NCI-H82 treated with DMSO at 0.1 percent for 48 hours (cell line): ENCODE results near the gene AREL1.

ENCODE experiments used
- DNase-seq: peaks from one replicate; lab custom pipeline; 2025; ENCODE audit not compliant: unreplicated experiment; lab: John Stamatoyannopoulos, UW

The AREL1 gene

GRCh38 chr14:74702293-74702692 lies 10.6 kb downstream of the AREL1 start:
- DNase-seq = no peak

DNA sequence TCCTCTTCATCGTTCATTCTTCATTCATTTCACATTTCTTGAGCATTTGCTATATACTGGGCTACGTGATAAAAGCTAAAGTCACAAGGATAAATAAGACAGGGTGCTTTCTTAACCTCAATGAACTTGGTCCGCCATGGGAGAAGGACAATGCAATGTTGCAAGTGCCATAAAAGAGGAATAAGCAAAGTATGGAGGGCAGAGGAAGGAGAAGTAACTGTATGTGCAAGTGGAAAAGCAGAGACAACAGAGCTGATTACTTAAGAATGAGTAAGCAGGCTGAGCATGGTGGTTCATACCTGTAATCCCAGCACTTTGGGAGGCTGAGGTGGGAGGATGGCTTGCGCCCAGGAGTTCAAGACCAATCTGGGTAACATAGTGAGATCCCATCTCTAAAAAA lies 14.4 kb downstream of the AREL1 start:
- no peak for DNase-seq

DNA sequence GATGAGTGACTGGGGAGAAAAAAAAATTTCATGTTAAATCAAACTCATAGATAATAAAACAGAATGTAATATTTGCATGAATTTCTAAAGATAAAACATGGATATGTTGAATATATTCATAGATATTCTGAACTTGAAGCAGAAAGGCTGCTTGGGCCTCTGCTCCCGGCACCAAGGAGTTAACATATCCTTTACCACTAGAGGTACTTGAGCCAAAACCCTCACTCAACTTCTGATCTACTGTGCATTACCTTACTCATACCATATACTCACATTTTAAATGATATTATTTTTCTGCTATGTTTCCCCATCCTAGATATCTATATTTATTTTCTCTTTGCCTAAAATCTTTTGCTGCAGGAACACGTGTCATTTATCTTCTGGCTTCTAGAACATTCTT lies 14.9 kb downstream of the AREL1 start:
- DNase-seq = no peak

DNA sequence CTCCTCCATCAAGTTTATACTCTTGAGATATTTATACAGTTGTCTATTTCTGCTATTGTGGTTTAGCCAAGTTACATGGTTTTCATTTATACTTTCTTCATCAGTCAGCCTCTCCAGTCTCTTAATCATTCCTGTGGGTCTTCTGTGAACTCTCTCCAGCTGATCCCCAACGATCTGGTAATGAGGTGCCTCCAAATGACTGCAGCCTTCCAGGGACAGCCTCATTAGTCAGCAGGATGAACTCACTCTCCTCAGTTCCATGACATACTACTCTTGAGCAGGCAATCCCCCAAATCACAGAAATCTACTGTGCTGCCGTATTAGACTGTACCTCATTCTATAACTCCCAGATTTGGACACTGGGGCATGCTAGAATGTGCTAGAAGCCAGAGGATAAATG lies 15.3 kb downstream of the AREL1 start:
- DNase-seq = no peak

DNA sequence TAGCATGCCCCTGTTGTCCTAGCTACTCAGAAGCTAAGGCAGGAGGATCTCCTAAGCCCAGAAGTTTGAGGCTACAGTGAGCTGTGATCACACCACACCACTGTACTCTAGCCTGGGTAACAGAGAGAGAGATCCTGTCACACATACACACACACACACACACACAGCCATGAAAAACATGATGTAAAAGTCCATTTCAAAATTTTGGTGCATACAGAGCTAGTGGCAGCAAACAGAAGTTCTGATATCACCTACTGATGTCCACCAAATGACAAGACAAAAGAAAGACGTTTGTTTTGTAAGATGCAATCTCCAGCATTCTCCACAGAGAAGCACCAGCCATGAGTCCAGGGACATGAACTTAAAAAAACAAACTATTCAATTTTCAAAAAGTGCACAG lies 15.9 kb downstream of the AREL1 start:
- DNase-seq = no peak

DNA sequence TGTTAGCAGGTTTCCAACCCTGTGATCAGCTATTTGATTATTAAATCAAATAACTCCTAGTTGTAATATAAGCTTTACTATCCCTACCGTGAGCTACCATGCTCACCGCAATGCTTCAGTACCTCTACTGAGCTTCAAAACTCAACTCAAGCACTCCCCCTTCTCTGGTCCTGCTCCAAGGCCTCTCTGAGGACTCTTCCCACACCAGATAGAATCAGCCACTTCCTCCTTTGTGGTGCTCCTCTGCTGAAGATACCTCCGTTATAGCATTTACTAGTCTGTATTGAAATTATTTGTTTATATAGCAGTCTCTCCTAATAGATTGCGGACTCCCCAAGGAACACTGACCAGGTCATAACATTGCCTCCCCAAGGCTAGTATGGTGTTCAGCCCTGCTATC lies 17.5 kb downstream of the AREL1 start:
- no peak for DNase-seq

- DNase-seq = no peak
These were observed 19.7 kb downstream of the AREL1 start for GRCh38 chr14:74693191-74693590.

DNA sequence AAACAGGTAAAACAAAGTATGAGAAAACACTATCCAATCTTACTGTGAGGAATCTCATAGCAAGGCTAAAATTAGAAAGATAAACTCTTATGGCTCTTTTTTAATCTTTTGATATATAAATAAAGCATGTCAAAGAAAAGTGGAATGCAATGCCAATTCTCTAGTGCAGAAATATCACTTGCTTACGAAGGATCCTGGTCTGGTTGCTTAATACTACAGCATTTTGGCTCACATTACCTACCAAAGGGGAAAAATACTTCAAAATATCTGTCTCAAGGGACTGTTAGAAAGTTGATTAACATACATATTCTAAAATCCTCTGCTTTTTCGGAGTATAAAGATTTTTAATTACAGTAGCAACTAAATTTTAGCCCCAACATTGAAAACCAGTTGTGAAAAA lies 21.4 kb downstream of the AREL1 start:
- DNase-seq = no peak

GRCh38 chr14:74685921-74686678 lies 26.8 kb downstream of the AREL1 start:
- no peak for DNase-seq

GRCh38 chr14:74685056-74685455 lies 27.8 kb downstream of the AREL1 start:
- no peak for DNase-seq

DNA sequence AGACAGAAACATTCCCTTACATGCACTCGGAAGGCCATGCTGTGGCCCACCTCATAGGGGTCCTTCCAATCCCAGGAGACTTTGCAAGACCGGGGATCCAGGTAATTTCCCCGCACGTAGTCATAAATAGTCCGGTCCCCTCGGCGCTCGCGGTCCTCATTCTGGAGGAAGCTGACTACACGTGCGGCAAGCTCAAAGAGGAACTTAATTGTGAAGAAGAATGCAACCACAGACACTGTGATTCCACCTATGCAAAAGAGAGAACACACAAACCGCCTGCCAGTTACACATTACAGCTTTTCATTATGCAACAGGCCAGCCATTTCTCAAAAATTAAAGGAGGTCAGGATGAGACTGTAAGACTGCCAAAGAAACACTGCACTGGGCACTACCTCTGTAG lies 28.4 kb downstream of the AREL1 start:
- DNase-seq = no peak

DNA sequence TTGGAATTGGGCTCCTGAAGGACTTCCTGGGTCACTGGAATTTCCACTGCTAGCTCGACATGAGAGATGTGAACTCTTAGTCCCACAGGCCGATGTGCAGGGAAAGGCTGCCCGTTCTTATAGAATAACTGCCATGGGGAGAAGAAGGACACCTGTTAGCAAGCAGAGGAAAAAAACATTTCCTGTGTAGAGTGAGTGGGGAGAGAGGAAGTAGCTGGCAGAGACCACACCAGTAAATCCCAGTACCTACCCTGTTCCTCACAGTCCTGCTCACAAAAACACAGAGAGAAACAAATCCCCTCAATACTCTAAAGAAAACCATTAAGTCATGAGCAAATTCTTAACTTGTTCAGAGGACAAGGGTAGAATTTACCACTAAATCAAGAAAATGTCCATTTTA lies 29.5 kb downstream of the AREL1 start:
- DNase-seq = no peak

- DNase-seq = no peak
These were observed 30.5 kb downstream of the AREL1 start for GRCh38 chr14:74682169-74682952.

GRCh38 chr14:74675219-74675618 lies 37.7 kb downstream of the AREL1 start:
- no peak for DNase-seq

- DNase-seq = no peak
These were observed 39.1 kb downstream of the AREL1 start for GRCh38 chr14:74673768-74674167.

- DNase-seq = no peak
These were observed 41.1 kb downstream of the AREL1 start for GRCh38 chr14:74671789-74672188.

GRCh38 chr14:74670726-74671411 lies 42.0 kb downstream of the AREL1 start:
- no peak for DNase-seq

DNA sequence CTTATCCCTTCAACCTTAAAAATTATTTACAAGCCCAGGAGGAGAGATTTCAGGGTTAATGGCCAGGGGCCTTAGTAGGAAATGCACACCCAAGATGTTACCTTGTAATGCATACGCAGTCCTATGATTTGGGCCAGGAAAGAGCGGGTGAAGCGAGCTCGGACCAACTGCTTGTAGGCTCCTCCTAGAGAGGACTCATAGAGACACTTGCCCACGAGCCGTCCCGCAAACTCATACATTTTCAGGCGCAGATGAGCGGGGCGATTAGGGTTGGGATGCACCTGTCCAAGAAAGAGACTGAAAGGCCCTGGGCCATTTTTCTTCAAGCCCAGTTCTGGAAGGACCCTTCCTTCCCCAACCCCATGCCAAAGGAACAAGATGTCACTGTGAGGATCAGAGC lies 43.0 kb downstream of the AREL1 start:
- DNase-seq = no peak

- DNase-seq = no peak
These were observed 43.6 kb downstream of the AREL1 start for GRCh38 chr14:74669256-74669655.

DNA sequence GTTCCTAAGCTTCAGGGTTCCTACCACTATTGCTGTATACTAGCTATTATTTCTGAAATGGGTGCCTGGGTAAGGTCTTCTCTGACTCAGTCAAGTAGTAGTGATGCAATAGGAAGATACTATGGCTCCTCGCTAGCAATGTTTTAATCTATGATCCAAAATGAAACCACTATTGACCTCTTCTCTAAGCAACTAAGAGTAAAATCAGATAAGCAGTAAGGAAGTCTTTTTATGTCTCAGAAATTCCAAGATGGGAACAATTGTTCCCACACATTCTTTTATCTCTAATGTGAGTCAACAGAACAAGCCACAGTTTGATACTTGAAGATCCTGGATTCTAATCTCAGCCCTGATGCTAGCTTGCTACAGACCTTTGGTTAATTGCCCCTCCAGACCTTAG lies 45.1 kb downstream of the AREL1 start:
- DNase-seq = no peak

GRCh38 chr14:74664717-74665116 lies 48.2 kb downstream of the AREL1 start:
- no peak for DNase-seq

DNA sequence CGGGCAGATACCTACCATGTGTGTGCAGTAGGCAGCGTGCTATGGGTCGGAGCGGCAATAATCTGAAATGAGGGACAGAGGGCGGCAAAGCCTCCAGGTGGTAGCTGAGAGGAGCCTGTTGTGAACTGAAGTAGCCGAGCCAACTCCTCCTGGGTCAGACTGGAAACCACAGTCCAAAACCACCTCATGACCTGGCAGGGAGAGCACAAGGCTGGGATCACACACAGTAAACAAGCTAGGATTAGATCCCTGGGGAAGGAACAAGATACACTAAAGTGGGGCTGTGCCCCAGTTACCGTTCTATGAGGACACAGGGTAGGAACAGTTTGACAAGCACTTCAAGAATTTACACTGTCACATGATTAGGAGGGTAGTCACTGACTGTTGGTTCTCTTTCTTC lies 49.0 kb downstream of the AREL1 start:
- no peak for DNase-seq
